Activated CD4-positive, alpha-beta T cell treated with anti-CD3 and anti-CD28 coated beads for 24 hours (primary cell): Measurements from ENCODE around the gene SOD1.
"Not testable (repeated sequence)": the region's sequence is repeated elsewhere in the genome, so short reads cannot be mapped to it uniquely, and the experiment has no call there.

Source experiments
- DNase-seq, 2 donors: peaks; one replicate each; pipeline ENCODE4 v3.0.0-alpha.2; 2020; ENCODE audit warnings: low read depth in 2 of 2

Gene SOD1

DNA sequence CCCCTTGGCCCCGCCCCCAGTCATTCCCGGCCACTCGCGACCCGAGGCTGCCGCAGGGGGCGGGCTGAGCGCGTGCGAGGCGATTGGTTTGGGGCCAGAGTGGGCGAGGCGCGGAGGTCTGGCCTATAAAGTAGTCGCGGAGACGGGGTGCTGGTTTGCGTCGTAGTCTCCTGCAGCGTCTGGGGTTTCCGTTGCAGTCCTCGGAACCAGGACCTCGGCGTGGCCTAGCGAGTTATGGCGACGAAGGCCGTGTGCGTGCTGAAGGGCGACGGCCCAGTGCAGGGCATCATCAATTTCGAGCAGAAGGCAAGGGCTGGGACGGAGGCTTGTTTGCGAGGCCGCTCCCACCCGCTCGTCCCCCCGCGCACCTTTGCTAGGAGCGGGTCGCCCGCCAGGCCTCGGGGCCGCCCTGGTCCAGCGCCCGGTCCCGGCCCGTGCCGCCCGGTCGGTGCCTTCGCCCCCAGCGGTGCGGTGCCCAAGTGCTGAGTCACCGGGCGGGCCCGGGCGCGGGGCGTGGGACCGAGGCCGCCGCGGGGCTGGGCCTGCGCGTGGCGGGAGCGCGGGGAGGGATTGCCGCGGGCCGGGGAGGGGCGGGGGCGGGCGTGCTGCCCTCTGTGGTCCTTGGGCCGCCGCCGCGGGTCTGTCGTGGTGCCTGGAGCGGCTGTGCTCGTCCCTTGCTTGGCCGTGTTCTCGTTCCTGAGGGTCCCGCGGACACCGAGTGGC lies at the start of gene SOD1:
Gene SOD1 (plus strand): TSS at position 158 of the 723 bp plus-strand sequence. CDS start 77 bp downstream, at position 235.
- DNase-seq: peak; percentile 94 to 95

DNA sequence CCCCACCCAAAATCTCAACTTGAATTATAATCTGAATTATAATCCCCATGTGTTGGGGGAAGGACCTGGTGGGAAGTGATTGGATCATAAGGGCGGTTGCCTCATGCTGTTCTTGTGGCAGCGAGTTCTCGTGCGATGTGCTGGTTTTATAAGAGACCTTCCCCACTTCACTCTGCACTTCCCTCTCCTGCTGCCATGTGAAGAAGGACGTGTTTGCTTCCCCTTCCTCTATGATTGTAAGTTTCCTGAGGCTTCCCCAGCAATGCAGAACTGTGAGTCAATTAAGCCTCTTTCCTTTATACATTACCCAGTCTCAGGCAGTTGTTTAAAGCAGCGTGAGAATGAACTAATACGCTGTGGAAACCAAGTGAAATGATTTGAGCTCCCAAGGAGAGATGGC lies 48.0 kb upstream of the SOD1 start:
- DNase-seq: no peak

DNA sequence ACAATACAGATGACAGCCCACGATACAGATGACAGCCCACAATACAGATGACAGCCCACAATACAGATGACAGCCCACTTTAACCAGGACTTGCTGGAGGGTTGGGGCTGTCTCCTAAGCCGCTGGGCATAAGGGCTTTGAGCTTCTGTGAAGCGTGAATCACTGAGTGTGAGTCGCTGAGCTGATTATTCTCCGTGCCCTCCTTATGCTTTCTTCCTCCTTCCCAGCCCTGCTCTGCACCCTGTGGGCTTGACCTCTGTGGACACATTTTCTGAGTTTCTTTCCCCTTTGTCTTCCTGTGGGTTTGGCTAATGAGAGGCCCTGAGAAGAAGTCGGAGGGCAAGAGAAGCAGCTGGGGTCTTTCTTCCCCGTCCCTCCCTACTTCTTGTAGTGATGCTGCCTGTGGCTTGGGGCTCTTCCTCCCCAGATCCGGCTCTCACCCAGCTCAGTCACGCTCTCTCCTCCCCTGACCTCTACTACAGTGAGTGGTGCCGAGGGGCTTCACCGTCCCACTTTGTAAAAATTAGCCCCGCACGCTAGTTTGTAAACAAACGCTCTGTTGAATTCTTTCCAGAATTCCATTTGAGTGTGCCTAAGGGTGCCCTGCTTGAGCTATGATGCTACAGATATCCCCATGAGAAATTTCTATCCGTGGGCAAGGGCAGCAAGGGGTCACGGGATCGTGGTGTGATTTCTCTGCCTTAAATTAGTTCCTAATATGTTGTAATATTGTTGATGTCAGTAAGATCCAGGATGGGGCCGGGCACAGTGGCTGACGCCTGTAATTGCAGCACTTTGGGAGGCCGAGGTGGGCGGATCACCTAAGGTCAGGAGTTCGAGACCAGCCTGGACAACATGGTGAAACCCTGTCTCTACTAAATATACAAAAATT lies 46.4 kb upstream of the SOD1 start:
- no peak for DNase-seq

DNA sequence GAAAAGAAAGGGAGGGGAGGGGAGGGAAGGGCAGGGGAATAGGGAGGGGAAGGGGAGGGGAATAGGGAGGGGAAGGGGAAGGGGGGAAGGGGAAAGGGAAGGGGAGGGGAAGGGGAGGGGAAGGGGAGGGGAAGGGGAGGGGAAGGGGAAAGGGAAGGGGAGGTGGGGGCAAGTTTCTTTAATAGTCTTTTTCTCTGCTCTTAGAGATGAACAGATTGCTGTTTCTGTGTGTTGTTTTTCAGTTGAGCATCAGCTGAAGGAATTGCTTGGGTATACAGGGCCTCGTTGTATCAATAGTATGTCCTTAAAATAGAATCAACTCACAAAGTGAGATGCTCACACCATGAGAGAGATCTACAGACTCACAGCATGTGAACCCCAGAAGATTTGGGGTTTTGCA lies 44.8 kb upstream of the SOD1 start:
- DNase-seq: no peak

DNA sequence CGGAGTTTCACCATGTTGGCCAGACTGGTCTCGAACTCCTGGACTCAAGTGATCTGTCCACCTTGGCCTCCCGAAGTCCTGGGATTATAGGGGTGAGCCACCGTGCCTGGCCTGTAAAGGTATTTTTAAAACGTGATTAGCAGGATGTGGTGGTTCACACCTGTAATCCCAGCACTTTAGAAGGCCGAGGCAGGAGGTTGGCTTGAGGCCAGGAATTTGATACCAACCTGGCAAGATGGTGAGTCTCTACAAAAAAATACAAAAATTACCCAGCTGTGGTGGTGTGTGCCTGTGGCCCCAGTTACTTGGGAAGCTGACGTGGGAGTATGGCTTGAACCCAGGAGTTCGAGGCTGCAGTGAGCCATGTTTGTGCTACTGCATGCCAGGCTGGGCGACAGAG lies 43.3 kb upstream of the SOD1 start:
- no peak for DNase-seq

DNA sequence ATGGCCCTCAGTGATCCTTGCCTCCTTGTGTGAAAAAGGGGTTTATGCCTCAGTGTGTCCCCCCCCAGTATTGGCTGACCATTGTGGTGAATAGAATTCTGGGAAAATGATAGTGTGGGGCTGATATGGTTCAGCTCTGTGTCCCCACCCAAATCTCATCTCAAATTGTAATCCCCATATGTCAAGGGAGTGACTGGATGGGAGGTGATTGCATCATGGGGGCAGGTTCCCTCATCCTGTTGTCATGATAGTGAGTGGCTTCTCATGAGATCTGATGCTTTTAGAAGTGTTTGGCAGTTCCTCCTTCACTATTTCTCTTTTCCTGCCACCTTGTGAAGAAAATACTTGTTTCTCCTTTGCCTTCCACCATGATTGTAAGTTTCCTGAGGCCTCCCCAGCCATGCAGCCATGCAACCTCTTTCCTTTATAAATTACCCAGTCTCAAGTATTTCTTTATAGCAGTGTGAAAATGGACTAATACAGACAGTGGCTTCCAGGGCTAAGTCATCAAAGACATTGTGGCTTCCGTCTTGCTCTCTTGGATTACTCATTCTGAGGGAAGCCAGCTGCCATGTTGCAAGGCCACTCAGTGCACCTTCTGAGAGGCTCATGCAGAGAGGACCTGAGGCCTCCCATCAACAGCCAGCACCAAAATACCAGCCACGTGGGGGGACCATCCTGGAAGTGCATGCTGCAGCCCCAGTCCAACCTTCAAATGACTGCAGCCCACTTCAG lies 40.6 kb upstream of the SOD1 start:
- no peak for DNase-seq

DNA sequence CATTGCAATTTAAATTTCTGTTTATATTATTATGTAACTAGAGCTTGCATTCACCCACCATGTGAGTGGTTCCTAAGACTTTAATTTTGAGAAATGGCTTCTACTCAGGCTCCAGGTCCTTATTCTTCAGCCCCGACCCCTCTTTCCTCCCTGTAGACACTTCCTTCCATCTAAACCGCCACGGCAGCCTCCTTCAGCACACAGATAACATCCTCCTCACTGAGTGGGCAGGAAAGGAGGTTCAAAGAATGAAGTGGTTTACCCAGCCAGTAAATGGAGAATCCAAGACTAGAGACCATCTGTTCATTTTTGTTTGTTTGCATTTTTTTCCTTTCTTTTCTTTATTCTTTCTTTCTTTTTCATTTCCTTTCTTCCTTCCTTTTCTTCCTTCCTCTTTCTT lies 37.1 kb upstream of the SOD1 start:
- DNase-seq: no peak

DNA sequence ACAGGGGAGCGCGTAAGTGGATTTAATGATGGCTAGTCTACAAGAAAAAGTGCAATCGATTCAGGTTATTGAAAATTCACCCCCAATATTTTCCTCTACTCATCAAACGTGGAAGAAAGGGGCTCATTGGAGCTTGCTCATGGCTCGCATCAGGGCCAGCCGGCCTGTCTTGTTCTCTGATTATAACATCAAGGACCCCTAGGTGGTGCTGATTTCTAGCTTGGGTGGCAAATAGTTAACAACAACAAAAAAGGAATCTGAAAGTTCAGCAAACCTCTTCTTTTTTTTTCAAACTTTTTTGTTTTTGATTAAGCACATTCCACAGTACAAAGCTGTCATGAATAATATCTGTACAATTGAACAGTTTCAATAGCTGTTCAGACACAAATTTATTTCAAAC lies 35.8 kb upstream of the SOD1 start:
- DNase-seq: no peak

DNA sequence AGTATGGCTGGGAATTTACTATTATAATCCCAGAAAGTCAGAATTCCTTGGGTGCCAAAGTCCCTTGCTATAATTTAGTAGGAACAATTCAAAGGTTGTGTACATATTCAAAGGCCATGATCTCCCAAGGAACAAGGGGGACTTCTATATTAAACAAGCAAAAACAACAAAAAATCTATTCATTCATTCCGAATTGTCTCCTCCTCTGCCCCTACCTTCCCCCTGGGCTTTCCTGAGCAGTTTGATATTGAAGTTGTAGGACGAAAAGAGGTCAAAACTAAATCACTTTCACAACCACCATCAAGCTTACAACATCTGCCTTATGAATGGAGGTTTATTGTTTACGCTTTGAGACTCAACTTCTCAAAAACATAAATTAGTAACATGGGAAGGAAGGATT lies 35.3 kb upstream of the SOD1 start:
- no peak for DNase-seq

DNA sequence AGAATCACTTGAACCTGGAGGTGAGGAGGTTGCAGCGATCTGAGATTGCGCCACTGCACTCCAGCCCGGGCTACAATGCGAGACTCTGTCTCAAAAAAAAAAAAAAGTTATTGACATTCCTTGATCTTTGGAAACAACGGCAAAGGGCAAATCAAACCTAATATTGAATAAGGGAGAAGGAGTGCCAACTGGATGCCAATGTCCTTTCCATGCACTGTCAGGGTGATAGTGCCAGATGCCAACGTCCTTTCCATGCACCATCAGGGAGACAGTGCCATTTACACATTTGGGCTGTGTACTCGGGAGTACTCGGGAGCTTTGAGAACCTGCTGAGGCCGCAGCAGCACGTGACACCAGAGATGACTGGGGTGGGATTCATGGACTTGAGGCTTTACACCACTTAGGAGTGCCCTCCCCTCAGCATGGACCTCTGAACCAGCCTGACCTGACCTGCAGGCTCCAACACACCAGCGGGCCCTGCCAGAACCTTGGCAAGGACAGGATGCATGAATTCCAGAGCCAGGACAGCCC lies 34.5 kb upstream of the SOD1 start:
- no peak for DNase-seq

DNA sequence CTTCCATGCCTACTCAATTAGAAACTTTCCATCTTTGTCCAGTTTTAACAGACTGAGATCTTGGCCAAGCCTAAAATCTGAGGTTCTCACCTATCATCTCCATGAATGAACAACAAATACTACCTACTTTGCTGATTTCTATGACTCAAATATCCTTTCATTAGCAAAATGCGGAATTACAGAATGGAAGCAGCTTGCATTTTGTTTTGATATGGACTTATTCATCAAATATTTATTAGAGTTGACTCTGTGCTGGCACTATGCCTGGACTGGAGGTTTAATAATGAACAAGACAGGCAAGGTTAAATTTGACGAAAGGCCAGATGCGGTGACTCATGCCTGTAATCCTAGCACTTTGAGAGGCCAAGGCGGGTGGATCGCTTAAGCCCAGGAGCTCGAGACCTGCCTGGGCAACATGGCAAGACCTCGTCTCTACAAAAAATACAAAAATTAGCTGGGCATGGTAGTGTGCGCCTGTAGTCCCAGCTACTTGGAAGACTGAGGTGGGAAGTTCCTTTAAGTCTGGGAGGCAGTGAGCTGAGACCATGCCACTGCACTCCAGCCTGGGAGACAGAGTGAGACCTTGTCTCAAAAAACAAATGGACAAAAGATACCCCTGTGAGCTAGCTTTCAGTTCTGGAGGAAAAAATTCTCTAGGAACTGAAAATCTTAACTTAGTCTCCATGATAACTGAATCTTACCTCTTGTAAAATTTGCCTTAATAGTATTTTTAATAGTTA lies 29.4 kb upstream of the SOD1 start:
- no peak for DNase-seq

DNA sequence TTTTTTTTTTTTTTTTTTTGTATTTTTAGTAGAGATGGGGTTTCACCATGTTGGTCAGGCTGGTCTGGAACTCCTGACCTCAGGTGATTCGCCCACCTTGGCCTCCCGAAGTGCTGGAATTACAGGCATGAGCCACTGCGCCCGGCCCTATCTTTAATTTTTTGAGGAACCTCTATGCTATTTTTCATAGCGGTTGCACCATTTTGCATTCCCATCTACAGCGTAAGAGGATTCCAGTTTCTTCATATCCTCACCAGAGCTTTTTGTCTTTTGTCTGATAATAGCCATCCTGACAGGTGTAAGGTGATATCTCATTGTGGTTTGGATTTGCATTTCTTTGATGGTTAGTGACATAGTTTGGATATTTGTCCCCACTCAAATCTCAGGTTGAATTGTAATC lies 27.6 kb upstream of the SOD1 start:
- not testable (repeated sequence) for DNase-seq

DNA sequence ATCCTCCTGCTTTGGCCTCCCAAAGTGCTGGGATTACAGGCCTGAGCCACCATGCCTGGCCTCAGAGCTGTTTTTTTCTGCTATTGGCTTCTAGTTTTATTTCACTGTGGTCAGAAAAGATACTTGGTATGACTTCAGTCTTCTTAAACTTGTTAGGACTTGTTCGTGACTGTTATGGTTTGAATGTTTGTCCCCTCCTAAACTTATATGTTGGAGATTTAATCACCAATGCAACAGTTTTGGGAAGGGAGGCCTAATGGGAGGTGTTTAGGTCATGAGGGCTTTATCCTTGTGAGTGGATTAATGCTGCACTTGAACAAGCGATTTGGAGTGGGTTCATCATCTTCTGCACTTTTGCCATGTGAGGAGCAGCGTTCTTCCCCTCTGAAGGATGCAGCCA lies 24.5 kb upstream of the SOD1 start:
- DNase-seq: no peak

DNA sequence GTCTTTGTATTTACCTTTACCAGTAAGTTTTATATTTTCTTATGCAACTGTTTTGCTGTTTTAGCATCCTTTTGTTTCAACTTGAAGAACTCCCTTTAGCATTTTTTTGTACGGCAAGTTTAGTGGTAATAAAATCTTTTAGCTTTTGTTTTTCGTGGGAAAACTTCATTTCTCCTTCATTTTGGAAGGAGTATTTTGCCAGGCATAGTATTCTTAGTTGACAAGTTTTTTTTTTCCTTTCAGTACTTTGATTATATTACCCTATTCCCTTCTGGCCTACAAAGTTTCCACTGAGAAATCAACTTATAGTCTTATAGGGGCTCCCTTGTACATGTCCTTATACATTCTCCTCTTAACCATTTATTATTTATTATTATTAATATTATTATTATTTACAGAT lies 22.6 kb upstream of the SOD1 start:
- DNase-seq: no peak

DNA sequence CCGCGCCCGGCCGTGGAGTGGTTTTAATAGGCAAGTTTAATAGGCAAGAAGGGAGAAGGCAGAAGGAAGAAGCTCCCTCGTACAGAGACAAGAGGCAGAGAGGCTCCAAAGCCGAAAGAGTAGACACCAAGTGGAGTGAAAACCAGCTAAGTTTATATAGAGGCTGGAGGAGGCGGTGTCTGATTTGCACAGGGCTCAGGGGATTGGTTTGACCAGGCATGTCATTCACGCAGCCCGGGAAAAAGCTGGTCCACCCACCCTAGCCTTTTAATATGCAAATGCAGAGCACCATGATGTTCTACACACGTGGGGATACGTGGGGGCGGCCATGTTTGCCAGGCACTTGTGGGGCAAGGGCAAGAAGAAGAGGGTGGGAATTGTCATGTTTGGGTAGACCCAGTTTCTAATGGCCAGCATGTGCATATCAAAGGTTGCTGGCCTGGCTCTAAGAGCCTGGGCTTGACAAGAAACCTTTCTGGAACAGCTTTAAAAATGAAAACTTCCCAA lies 18.0 kb upstream of the SOD1 start:
- DNase-seq: no peak

DNA sequence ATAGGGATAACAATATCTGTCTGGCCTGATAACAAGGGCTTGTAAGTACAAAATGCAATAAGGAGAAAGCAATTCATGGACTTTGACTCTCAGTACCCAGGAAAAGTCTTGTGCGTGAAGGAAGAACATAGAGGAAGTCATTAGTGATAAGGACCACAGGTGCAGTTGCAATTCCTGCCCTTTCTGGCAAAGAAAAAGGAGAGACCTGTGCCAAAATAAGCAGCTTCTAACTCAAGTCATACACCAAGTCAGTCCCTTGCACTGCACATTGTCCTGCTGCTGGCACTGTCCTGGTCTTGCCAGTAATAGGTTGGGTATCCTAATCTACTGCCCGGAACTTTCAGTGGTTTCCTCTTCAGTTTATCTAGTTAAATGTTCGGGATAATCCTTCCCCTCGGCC lies 14.8 kb upstream of the SOD1 start:
- DNase-seq: no peak

DNA sequence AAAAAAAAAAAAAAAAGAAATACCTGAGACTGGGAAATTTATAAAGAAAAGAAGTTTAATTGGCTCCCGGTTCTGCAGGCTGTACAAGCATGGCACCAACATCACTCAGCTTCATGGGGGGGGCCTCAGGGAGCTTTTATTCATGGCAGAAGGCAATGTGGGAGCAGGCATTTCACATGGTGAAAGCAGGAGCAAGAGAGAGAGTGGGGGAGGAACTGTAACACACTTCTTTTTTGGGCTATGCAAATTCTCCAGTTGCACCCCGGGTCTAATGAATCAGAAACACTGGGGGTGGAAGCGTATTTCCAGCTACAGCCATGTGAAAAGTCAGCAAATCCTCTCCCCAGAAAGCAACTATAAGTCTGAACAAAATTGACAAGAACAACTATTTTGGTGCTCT lies 11.8 kb upstream of the SOD1 start:
- no peak for DNase-seq

DNA sequence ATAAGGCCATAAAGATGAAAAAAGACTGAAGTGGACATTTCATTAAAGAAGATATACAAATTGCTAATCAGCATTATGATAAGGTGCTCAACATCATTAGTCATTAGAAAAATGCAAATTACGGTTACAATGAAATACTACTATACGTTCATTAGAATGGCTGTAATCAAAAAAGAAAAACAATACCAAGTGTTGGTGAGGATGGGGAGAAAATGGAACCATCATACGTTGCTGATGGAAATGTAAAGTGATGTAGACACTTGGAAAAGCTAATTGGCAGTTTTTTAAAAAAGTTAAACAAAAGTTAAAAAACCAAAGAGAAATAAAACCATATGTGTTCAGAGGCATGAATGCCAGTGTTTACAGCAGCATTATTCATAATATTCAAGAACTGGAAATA lies 8.6 kb upstream of the SOD1 start:
- no peak for DNase-seq

DNA sequence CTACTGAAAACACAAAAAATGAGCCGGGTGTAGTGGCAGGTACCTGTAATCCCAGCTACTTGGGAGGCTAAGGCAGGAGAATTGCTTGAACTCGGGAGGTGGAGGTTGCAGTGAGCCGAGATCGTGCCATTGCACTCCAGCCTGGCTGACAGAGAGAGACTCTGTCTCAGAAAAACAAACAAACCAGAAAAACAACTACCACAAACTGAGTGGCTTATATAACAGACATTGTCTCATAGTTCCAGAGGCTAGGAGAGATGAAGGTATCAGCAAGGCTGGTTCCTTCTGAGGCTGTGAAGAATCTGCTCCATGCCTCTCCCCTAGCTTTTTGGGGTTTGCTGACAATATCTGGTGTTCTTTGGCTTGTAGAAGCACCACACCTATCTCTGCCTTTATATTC lies 8.0 kb upstream of the SOD1 start:
- DNase-seq: not testable (repeated sequence)

DNA sequence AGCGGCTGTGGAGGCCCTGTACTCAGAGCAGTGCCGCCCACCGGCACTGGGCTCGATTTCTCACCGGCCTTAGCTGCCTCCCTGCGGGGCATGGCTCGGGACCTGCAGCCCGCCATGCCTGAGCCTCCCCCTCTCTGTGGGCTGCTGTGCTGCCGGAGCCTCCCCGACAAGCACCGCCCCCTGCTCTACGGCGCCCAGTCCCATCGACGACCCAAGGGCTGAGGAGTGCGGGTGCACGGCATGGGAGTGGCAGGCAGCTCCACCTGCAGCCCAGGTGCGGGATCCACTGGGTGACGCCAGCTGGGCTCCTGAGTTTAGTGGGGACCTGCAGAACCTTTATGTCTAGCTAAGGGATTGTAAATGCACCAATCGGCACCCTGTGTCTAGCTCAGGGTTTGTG lies 5.2 kb upstream of the SOD1 start:
- DNase-seq: no peak

DNA sequence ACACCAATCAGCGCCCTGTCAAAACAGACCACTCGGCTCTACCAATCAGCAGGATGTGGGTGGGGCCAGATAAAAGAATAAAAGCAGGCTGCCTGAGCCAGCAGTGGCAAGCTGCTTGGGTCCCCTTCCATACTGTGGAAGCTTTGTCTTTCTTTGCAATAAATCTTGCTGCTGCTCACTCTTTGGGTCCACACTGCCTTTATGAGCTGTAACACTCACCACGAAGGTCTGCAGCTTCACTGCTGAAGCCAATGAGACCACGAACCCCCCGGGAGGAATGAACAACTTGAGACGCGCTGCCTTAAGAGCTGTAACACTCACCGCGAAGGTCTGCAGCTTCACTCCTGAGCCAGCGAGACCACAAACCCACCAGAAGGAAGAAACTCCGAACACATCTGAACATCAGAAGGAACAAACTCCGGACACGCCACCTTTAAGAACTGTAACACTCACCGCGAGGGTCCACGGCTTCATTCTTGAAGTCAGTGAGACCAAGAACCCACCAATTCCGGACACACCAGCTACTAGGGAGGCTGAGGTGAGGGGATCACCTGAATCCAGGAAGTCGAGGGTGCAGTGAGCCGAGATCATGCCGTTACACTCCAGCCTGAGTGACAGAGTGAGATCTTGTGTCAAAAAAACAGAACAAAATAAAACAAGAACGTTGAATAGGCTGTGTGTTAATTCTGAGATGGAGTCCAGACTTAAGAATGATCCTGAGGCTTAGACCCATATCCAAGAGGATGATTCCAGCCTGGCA lies 4.5 kb upstream of the SOD1 start:
- not testable (repeated sequence) for DNase-seq
